IPS-15b (cell line): ENCODE data around the gene FOXO3B.
"Not testable (repeated sequence)": the region's sequence is repeated elsewhere in the genome, so short reads cannot be mapped to it uniquely, and the experiment has no call there.

ENCODE experiments used
- H3K27me3 ChIP-seq: one replicate; pipeline ENCODE4 v1.6.1; 2013; ENCODE audit warnings: low read length; ENCODE audit not compliant: control insufficient read depth, insufficient read depth
- H3K36me3 ChIP-seq: one replicate; pipeline ENCODE4 v1.6.1; 2013; ENCODE audit warnings: low read length; ENCODE audit not compliant: control insufficient read depth, insufficient read depth
- H3K4me1 ChIP-seq: one replicate; pipeline ENCODE4 v1.6.1; 2013; ENCODE audit warnings: mild to moderate bottlenecking, low read length; ENCODE audit not compliant: control insufficient read depth, insufficient read depth
- H3K4me3 ChIP-seq: one replicate; pipeline ENCODE4 v1.5.1; 2013; ENCODE audit warnings: low read depth, low read length
- H3K9ac ChIP-seq: one replicate; pipeline ENCODE4 v1.6.1; 2013; ENCODE audit warnings: low read depth, mild to moderate bottlenecking, low read length
- H3K9me3 ChIP-seq: one replicate; pipeline ENCODE4 v1.6.1; 2013; ENCODE audit warnings: mild to moderate bottlenecking, low read length; ENCODE audit not compliant: control insufficient read depth, insufficient read depth

The FOXO3B gene

GRCh38 chr17:18681767-18682571, at the start of gene FOXO3B:
Gene FOXO3B, minus strand, starts transcription at chr17:18682314. Its CDS starts 663 bp downstream, at chr17:18681651.
- not testable (repeated sequence) for H3K9me3 ChIP-seq, H3K36me3 ChIP-seq, H3K27me3 ChIP-seq, H3K4me1 ChIP-seq
- Histone ChIP-seq H3K4me3 (peak within 1 kb of the TSS; percentile 59), H3K9ac (peak within 1 kb of the TSS; percentile 47)

- not testable (repeated sequence) for H3K9ac ChIP-seq, H3K9me3 ChIP-seq, H3K4me1 ChIP-seq, H3K4me3 ChIP-seq, H3K27me3 ChIP-seq, H3K36me3 ChIP-seq
Measured at GRCh38 chr17:18723509-18723908, 41.4 kb upstream of the FOXO3B start.

GRCh38 chr17:18722612-18723011, 40.5 kb upstream of the FOXO3B start:
- not testable (repeated sequence) for H3K4me1 ChIP-seq, H3K27me3 ChIP-seq, H3K9ac ChIP-seq, H3K4me3 ChIP-seq, H3K36me3 ChIP-seq, H3K9me3 ChIP-seq

- H3K9me3 ChIP-seq, H3K4me1 ChIP-seq, H3K9ac ChIP-seq, H3K27me3 ChIP-seq, H3K4me3 ChIP-seq, H3K36me3 ChIP-seq: not testable (repeated sequence)
Measured at GRCh38 chr17:18721775-18722547, 39.8 kb upstream of the FOXO3B start.

GRCh38 chr17:18719428-18720110, 37.5 kb upstream of the FOXO3B start:
- H3K9ac ChIP-seq, H3K4me3 ChIP-seq, H3K27me3 ChIP-seq: not testable (repeated sequence)

GRCh38 chr17:18718643-18719427, 36.7 kb upstream of the FOXO3B start:
- not testable (repeated sequence) for H3K9me3 ChIP-seq, H3K4me3 ChIP-seq, H3K4me1 ChIP-seq, H3K9ac ChIP-seq, H3K27me3 ChIP-seq, H3K36me3 ChIP-seq

More at GRCh38 chr17:18719428-18720110, 37.5 kb upstream of the FOXO3B start:
- not testable (repeated sequence) for H3K36me3 ChIP-seq, H3K4me1 ChIP-seq, H3K9me3 ChIP-seq

GRCh38 chr17:18712354-18712999, 30.4 kb upstream of the FOXO3B start:
- H3K27me3 ChIP-seq: not testable (repeated sequence)

GRCh38 chr17:18708215-18708614, 26.1 kb upstream of the FOXO3B start:
- H3K9ac ChIP-seq, H3K4me1 ChIP-seq, H3K36me3 ChIP-seq, H3K9me3 ChIP-seq, H3K4me3 ChIP-seq, H3K27me3 ChIP-seq: not testable (repeated sequence)

More at GRCh38 chr17:18712354-18712999, 30.4 kb upstream of the FOXO3B start:
- H3K36me3 ChIP-seq, H3K9me3 ChIP-seq, H3K4me1 ChIP-seq, H3K9ac ChIP-seq, H3K4me3 ChIP-seq: not testable (repeated sequence)

- not testable (repeated sequence) for H3K4me1 ChIP-seq, H3K27me3 ChIP-seq, H3K9me3 ChIP-seq, H3K36me3 ChIP-seq, H3K4me3 ChIP-seq, H3K9ac ChIP-seq
Measured at GRCh38 chr17:18705955-18706354, 23.8 kb upstream of the FOXO3B start.

GRCh38 chr17:18698473-18699103, 16.5 kb upstream of the FOXO3B start:
- H3K9ac ChIP-seq, H3K27me3 ChIP-seq, H3K36me3 ChIP-seq, H3K9me3 ChIP-seq, H3K4me1 ChIP-seq: not testable (repeated sequence)
- peak overlapping the region; percentile 67 for H3K4me3 ChIP-seq

GRCh38 chr17:18695143-18695542, 13.0 kb upstream of the FOXO3B start:
- not testable (repeated sequence) for H3K4me1 ChIP-seq, H3K27me3 ChIP-seq, H3K9me3 ChIP-seq, H3K36me3 ChIP-seq, H3K4me3 ChIP-seq, H3K9ac ChIP-seq
